Measurements from ENCODE around the gene SLC39A8.

Gene SLC39A8

DNA sequence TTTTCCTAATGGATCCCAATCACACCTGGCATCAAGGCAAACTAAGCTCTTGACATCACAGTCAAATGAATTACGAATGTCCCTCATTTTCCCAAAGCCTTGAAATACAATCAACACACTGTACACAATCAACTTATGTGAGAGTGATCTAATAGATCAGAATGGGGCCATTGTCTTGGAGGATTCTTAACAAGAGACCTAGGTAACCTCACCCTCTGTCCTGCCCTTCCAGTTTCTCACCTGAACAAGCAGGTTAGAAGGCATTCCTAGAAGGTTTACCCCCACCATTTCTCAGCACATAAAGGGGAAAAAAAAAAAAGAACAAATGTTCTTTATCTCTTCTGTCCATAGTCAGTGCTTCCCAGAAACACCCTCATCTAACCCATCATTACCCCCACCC, 6.3 kb downstream of the SLC39A8 start:
- no peak for DNase-seq (ENCODE audit: low spot score)

DNA sequence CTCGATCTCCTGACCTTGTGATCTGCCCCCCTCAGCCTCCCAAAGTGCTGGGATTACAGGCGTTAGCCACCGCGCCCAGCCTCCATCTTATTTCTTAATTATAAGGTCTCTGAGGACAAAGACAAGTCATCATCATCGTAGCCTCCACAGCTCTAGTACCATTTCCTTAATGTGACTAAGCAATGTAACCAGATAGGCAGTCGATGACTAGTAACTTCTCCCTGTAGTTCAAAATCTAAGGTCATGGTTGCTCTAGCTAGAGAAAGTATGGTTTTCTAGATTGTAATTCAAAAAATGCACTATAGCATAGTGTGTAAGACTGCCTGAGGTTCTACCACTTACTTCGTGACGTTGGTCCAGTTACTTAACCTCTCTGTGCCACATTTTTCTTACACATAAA, 6.9 kb downstream of the SLC39A8 start:
- no peak for DNase-seq (ENCODE audit: low spot score)

DNA sequence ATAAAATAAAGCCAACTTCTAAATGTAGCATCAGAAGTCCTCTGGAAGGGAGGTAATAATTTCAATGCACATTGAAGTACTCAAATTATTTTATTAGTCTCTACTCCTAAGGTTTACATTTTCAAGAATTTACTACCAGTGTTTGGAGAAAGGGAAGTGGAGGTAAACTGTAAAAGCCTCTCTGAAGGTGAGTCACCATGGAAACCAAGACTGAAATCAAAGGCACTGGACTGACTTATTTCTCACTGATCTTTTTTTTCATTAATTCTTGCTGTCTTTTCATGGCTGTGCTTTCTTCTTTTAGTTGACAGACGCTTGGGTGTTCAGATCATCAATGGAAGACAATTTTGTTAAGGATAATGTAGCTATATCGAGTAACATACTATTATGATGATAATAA, 9.7 kb downstream of the SLC39A8 start:
- no peak for DNase-seq (ENCODE audit: low spot score)

DNA sequence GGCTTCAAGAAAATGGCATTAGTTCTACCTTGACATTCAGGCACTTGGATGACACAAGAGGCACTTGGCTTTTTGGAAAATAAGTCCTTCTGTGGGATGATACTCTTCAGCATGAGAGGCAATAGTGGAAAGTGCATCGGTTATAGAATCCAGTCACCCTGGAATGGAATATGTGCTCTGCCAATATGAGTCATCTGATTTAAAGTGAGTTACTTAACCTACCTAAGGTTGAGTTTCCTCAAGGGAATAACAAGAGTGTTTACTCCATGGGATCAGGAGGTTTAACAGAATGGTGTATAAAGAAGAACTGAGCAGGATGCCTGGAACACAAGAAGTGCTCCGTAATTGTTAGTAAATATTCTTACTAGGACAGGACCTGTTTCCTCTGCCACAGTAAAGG, 10.7 kb downstream of the SLC39A8 start:
- DNase-seq (ENCODE audit: low spot score): no peak

DNA sequence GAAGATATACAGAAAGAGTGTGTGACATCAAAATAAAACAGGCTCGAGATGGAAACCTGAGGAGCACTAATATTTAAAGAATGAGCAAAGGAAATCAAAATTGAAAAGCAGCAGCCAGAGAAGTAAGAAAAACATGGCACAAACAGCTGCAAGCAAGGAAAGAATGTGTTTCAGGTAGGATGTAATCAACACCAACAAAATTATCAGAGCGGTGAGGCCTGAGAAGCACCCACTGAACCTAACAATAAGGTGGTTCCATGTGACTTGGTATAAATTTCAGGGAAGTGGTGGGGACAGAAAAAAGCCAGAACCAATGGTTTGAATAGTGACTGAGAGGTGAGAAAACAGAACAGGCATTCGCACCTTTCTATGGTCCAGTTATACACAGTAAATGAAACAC, 11.5 kb downstream of the SLC39A8 start:
- no peak for DNase-seq (ENCODE audit: low spot score)

DNA sequence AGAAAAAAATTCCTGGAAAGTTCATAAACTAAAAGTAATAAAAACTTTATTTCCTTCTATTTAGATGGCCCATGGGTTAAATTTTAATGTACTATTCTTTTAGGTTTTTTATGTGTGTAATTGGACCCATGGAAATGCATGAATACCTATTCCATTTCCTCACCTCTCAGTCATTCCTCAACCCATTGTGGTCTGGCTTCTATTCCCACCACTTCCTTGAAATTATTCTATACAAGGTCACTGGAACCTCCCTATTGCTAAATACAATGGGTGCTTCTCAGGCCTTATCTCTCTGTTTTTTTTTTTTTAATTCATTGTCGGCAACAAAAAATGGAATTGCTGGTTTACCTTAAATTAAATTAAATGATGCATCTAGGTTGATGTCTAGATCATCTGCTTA, 17.2 kb downstream of the SLC39A8 start:
- no peak for DNase-seq (ENCODE audit: low spot score)

DNA sequence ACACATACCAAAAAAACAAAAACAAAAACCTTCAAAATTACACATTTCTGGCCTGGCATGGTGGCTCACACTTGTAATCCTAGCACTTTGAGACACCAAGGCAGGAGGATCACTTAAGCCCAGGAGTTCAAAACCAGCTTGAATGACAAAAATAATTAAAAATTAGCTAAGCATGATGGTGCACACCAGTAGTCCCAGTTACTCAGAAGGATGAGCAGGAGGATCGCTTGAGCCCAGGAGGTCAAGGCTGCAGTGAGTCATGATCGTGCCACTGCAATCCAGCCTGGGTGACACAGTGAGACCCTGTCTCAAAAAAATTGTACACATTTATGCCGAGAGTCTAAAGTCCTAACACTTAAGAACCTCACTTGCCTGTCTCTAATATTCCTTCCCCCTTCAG, 18.3 kb downstream of the SLC39A8 start:
- DNase-seq (ENCODE audit: low spot score): no peak

DNA sequence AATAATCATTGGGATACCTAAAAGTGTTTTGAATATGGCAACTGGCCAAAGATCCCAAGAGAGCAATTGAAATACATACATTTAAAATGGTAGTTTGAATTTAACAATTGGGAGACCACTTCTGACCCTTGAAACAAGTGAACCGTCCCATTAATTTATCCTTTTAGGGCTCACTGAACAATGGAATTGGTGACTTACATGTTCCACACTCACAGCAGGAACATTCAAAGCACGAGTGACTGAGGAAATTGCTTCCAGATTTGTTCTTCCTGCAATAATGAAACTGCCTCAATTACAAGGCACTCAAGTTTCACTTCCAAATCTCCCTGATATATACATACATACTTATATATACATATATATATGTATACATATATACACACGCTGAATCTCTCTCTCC, 20.6 kb downstream of the SLC39A8 start:
- DNase-seq (ENCODE audit: low spot score): no peak

DNA sequence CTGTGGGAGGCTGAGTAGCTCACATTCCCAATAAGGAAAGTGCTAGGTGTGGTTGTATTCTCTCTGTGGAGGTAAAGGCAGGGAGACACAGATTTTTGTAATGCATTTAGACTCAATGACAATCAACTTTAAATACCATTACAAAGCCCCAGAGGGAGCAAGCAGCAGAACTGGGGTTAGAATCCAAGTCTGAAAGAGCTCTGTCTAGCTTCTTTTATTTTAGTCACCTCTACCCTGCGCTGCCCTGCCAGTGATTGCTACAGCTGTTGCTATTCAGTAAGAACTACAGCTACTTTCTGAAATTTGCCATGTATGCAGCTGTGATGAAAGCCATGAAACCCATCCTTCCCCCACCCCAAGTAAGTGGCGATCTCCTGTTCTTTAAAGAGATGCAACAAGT, 22.5 kb downstream of the SLC39A8 start:
- DNase-seq (ENCODE audit: low spot score): no peak

DNA sequence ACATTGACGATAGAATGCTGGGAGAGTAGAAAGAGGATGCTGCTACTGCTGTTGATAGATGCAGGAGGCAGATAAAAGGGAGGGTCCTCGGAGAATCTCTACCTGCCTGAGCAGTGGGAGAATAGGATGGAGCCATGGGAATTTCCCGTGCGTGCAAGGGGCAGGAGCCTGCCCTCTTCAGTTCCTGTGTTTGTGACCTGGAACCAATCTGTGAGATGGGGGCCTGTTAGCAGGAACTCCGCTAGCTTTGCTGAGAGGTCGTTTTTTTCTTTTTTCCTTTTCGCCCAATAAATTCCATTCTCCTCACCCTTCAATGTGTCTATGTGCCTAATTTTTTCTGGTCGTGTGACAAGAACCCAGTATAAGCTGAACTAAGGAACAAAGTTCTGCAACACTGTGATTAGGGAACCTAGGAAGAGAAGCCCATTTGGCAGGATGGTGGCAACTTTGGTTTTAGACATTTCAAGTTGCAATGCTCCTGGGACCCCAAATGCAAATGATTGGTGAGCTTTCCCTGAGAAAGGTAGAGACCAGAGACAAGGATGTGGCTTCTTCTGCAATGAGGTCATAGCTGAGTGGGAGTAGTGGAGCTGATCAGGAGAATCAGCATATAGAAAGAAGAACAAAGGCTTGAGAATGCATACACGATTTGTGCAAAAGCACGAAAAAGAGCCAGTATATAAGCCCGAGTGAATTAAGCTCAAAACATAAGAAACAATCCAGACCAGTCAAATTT, 23.9 kb downstream of the SLC39A8 start:
- no peak for DNase-seq (ENCODE audit: low spot score)

DNA sequence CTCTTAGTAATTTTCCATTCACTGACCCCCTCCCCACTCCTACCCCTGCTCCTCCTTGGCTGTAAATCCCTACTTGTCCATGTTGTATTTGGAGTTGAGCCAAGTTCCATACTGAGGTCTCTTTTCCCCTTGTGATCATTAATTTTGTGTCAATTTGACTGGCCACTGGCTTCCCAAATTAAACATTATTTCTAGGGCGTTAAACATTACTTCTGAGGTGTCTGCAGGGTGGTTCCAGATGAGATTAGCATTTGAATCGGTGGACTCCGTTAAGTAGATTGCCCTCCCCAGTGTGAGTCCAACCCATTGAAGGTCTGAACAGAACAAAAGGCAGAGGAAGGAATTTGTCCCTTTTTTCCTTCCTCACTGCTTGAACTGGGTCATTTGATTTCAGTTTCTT, 25.7 kb downstream of the SLC39A8 start:
- no peak for DNase-seq (ENCODE audit: low spot score)

DNA sequence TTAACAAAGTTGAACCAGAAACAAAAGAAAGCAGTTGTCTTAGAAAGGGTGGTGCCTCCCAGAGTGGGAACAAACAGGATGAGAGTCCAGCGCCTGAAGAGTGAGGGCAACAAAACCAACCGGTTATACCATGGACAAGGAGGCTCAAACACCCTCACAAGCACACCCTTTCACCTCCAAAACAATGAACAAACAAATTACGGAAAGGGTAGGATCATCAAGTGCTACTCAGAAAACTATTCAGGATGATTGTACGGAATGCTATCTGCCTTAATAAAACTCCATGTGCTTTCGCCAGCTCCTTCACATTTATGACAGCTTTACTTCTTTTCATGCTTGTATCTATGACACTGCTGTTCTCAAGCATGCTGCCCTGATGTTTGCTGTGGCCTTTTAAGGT, 26.8 kb downstream of the SLC39A8 start:
- DNase-seq (ENCODE audit: low spot score): no peak

DNA sequence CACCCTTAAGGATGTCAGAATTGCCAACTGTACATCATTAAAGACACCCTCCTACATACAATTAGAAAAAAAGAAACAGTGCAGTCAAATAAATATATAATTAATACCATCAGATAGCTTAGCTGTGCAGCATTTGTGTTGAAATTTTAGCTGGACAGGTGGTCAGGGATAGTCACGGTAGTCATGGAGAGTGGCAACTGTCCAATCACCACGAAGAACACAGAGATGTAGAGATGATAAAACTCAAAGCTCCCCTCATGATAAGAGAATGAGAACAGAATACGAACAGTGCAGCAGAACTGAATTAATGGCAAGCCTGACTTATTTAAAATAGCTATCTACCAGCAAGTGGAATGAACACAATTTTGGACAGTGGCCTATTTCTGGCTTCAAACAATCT, 27.2 kb downstream of the SLC39A8 start:
- DNase-seq (ENCODE audit: low spot score): no peak

DNA sequence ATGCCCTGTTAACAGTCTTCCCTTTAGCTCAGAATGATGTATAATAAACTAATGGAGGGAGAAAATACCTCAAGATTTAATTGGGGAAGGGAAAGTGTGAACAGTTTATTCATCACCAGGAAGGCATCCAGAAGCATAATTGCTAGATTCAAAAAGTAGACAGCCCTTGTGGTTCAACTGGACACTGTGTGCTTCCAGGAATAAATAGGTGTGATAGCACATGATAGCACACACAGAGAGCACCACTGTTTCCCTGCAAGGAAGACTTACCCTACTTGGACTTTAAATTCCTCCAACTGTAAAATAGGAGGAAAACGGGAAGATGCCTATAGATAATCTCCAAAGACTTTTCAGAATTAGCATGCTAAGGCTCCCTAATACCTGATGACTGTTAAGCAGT, 27.8 kb downstream of the SLC39A8 start:
- DNase-seq (ENCODE audit: low spot score): no peak

DNA sequence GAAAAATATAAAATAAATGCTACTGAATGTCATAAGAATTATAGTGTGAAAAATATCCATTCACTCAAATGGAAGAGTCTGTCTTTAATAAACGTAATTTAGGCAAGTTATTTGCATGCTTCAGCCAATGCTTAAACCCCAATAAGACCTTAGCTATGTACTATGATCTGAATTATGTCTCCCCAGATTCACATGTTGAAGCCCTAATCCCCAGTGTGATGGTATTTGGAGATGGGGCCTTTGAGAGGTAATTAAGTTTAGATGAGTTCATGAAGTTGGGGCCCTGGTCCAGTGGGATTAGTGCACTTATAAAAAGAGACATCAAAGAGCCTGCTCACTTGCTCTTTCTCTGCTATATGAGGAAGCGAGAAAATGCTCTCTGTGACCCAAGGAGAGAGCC, 28.7 kb downstream of the SLC39A8 start:
- DNase-seq (ENCODE audit: low spot score): no peak

DNA sequence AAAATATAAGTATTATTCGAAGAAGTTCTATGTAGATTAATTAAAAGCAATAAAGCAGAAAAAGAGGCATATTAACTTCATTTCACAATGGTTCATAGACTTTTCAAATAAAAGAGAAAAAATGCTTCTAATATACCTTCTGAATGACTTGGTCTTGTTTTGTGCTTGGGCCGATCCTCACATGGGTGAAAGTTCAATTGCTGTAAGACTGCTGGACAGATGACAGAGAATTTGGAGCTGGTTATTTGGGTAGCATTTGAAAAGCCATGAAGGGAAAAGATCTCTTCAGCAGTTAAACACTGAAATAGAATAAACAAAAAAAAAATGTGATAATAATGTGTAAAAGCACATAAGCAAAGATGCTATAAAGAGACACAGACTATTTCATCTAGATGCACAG, 29.8 kb downstream of the SLC39A8 start:
- DNase-seq (ENCODE audit: low spot score): no peak

DNA sequence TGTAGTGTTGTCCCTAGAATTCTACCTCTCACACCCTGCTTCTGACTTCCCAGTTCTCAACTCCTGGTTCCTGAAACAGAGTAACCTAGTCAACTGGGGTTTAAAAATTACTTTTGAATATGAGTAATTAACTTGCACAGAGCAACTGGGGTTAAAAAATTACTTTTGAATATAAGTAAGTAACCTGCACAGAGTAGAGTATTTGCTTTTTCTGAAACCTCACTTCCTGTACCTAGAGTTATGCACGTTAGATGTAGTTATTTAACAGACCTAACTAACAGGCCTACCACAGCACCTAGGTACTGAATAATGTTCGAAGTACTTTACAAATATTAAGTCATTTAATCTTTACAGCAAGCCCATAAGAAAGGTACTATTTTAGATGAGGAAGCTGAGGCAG, 32.9 kb downstream of the SLC39A8 start:
- no peak for DNase-seq (ENCODE audit: low spot score)

DNA sequence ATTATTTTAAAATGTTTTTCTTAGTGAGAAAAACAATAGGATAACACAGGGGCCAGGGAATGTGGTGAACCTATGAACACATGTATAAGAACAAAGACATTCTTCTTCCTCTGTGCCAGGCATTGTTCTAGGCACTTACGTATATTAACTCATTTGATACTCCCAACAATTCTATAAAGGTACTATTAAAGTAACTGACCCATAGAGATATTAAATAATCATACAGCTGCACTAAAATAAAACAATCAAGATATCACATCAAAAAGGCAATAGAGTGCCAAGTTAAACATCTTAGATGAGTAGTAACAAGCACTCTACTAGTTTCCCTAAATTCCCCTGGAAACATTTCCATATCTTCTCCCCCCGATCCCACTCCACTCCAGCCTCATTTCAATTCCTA, 33.4 kb downstream of the SLC39A8 start:
- DNase-seq (ENCODE audit: low spot score): no peak

DNA sequence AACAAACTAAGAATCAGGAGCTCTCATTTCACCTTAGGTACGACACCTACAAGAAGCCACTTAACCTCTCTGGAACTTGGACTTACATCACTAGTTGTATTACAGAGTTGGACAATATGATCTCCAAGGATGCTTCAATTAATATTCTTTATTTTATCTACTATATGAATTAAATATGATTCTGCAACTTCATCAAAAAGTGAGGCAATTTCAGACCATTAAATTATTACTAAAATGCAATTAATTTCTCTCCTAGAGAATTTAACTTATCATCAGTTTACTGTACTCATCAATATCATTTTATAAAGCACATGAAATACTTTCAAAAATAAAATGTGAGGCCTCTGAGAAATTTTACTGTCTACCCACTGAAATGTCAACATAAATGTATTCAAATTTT, 33.9 kb downstream of the SLC39A8 start:
- no peak for DNase-seq (ENCODE audit: low spot score)

DNA sequence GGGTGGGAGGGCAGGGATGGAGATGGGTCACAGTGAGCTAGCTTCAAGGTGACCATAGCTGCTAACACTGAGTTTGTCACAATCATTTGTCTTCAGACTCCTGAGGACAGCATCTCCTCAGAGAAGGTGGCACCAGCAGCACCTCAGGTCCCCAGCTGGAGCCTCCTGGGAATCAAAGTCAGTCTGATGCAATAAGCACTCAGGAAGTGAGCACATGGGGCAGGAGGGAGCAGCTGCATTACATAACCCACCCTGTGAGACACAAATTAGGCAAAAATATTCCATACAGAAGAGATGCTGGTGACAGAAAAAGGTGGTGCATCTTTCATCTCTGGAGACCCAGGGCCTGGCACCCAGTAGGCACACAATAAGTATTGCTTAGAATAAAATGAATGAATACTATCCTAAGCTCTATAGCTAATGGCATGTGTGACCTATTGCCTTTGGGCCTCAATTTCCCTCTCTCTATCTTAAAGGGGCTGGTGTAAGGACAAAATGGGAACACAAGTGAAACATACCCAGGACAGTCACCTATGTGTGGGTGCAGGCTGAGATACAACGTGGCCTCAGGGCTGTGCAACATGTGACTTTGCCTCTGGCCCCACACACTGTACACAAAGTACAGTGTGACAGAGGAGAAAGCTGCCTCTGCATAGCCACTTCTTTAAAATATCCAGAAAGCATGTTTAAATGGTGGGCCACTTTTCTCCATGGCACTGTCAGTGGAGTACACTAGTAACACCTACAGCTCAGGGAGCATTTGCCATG, 37.1 kb downstream of the SLC39A8 start:
- DNase-seq (ENCODE audit: low spot score): no peak

DNA sequence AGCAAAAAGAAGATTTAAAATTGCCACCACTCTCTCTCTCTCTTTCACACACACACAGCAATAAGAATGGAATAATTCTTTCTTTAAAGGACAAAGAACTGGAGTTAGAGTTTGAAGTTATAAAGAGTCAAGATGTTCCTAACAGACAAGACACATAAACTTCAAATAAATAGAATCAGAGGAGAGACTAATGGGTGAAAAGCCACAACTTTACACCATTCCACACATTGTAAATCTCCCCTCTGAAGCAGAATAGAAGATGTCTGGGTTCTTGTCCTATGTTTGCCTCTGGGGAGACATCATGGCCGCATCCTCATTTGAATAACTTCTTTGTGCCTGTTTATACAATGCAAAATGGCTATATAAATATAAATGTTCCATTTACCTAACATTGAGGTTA, 39.6 kb downstream of the SLC39A8 start:
- DNase-seq (ENCODE audit: low spot score): no peak

DNA sequence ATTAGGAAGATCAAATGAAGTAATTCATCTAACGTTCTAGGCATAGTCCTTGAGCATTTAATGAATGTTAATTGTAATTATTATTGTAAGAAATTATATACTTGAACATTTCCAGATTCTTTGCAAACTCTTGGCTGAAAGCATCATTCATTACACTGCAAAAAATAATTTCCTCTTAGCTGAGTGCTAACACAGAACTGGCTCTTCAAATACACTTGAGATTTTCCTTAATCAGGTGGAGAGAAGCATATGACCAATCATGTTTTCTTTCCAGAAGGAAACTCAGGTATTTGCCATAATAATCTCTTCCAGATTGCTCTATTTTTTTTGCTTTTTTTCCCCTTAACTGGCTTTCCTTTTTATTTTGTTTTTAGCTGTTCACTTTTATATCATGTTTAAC, 42.5 kb downstream of the SLC39A8 start:
- no peak for DNase-seq (ENCODE audit: low spot score)

DNA sequence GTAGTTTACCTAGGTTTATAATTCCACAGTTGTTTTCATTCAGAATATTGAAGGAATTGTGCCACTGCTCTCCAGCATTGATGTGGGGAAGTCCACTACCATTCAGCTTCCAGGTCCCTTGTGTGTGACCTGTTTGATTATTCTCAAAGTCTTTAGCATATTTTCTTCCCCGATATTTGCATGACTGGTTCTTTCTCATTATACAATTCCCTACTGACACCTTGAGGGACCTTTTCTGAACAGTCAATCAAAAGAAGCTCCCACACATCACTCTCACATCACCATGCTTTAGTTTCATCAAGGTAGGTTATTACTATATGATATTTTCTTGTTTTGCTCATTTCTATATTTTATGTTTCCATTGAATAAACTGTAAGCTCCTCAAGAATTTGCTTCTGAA, 44.1 kb downstream of the SLC39A8 start:
- DNase-seq (ENCODE audit: low spot score): no peak

Measured in GM03348 (cell line).